Spleen (tissue), 11 donors: ENCODE results near the gene MAB21L1. TPM values are rescaled to one million over a fixed set of nuclear protein-coding genes. Genes with fewer than 3 reads are reported as not detected.

ENCODE experiments used
- DNase-seq: peaks from one replicate; pipeline ENCODE4 v3.0.0-alpha.2; 2020
- H3K27ac ChIP-seq, 8 donors: fragments of 200-600 bp; sonication (generic) in 7 of 8; 1 replicate in 4 of 8; 2 replicates in 4 of 8; pipeline versions ENCODE4 v1.5.0 to v1.8.0; 2016 to 2021; ENCODE audit warnings: inconsistent platforms in 4 of 8, mild to moderate bottlenecking in 4 of 8, moderate library complexity in 1 of 8
- H3K27me3 ChIP-seq, 7 donors: fragments of 200-600 bp; sonication (generic) in 6 of 7; replicated peaks in 1 of 7; 1 replicate in 4 of 7; 2 replicates in 3 of 7; pipeline versions ENCODE4 v1.5.0 to v1.8.0; 2016 to 2021; ENCODE audit warnings: inconsistent platforms in 3 of 7, mild to moderate bottlenecking in 1 of 7
- H3K36me3 ChIP-seq, 6 donors: fragments of 200-600 bp; sonication (generic) in 5 of 6; 1 replicate in 4 of 6; 2 replicates in 2 of 6; pipeline versions ENCODE4 v1.5.0 to v1.8.0; 2016 to 2021; ENCODE audit warnings: inconsistent platforms in 2 of 6
- H3K4me1 ChIP-seq, 6 donors: fragments of 200-600 bp; sonication (generic) in 5 of 6; 1 replicate in 3 of 6; 2 replicates in 3 of 6; pipeline versions ENCODE4 v1.5.0 to v1.8.0; 2016 to 2021; ENCODE audit warnings: inconsistent platforms in 3 of 6
- H3K4me3 ChIP-seq, 8 donors: fragments of 200-600 bp; sonication (generic) in 7 of 8; 1 replicate in 4 of 8; 2 replicates in 4 of 8; pipeline versions ENCODE4 v1.5.0 to v1.8.0; 2016 to 2021; ENCODE audit warnings: inconsistent platforms in 4 of 8, mild to moderate bottlenecking in 4 of 8, moderate library complexity in 2 of 8
- H3K9me3 ChIP-seq, 8 donors: fragments of 200-600 bp; sonication (generic) in 7 of 8; 1 replicate in 4 of 8; 2 replicates in 4 of 8; pipeline versions ENCODE4 v1.5.0 to v1.8.0; 2016 to 2021; ENCODE audit warnings: inconsistent platforms in 4 of 8
- CTCF ChIP-seq, 11 experiments: fragments of 200-600 bp in 7 of 11; fragments of 450-650 bp in 4 of 11; sonication (generic) in 4 of 11; IDR thresholded peaks in 8 of 11; conservative IDR thresholded peaks in 3 of 11; 1 replicate in 7 of 11; 2 replicates in 4 of 11; pipeline versions ENCODE4 v1.4.0 to v1.8.0; 2016 to 2021; ENCODE audit warnings: antibody characterized with exemption in 11 of 11, inconsistent platforms in 4 of 11, mild to moderate bottlenecking in 1 of 11
- POLR2A ChIP-seq, 3 donors: fragments of 450-650 bp; IDR thresholded peaks; one replicate each; pipeline ENCODE4 v1.5.1; 2017; ENCODE audit warnings: antibody characterized with exemption in 3 of 3, mild to moderate bottlenecking in 1 of 3
- POLR2AphosphoS5 ChIP-seq, 3 donors: sonication (generic); formaldehyde crosslinking; IDR thresholded peaks; one replicate each; pipeline ENCODE4 v1.5.1; 2017; ENCODE audit warnings: antibody characterized with exemption in 3 of 3
- WGBS, 5 donors: extraction: QIAGEN DNeasy Blood & Tissue Kit in 3 of 5; methylation state at CpG; one replicate each; pipeline versions ENCODE4 v1.1.5 to v1.1.7; 2013 to 2018; 5-methylcytosine and 5-hydroxymethylcytosine counted together
- intact Hi-C: fragments of 100-400 bp; cut with DNase I; formaldehyde crosslinking; loops from one replicate; pipeline ENCODE4 v1.15.0; 2023; ENCODE audit warnings: low total_unique reads
- polyA plus RNA-seq, 3 donors: library from polyadenylated mRNA; stranded (reverse); fragments of 200-250 nt; gene quantifications; one replicate each; pipeline ENCODE4 v1.2.1, GENCODE V29; 2013
- total RNA-seq, 7 donors: library from RNA; depleted of rRNA in 3 of 7; stranded (reverse); fragments of >200 nt in 3 of 7; fragmentation: NEBNext Ultra II Directional in 4 of 7; extraction: Animal tissue kit (Norgen Biotek cat#: 25700) in 4 of 7; gene quantifications; one replicate each; pipeline versions ENCODE4 v1.1.0 to v1.2.1, GENCODE V29; 2016 to 2021
- donor health status: healthy with polysubstance abuse.
- donor health status: DM: no; HTN: no; CAD: no; lungs with moderate emphysema.
- donor health status: DM: no; HTN: no; CAD: no.
- donor health status: Bipolar disorder and iron deficiency.
- donor health status: healthy.
- donor health status: DM: no; HTN: no; CAD: no.
- donor health status: DM: yes; HTN: yes; CAD: no.

MAB21L1 gene
- total and polyA plus RNA-seq, 10 donors: 0.03 to 1.5 (median 0.50) TPM

GRCh38 chr13:35455022-35455421, 21.5 kb downstream of the MAB21L1 start:
- Histone ChIP-seq H3K4me3 (no peak overlapping the region), H3K9me3 (no peaks in the 10 kb centered on the region), H3K36me3 (peaks cover 0 to 7% (median 0%) of the 10 kb centered on the region in 6 donors), H3K27ac (no peak overlapping the region), H3K27me3 (no peaks in the 10 kb centered on the region), H3K4me1 (no peaks in the 10 kb centered on the region)
- no peak for DNase-seq
- whole genome bisulfite sequencing, 5 donors: 74 to 87% (median 85%) methylated on average over 1 of the region's 1 CpG
- TF ChIP-seq POLR2A (IDR thresholded peaks at IDR 0.05) (no peak), CTCF (IDR thresholded peaks at IDR 0.05 in 8 of 11, conservative IDR thresholded peaks at IDR 0.05 in 3 of 11) (no peak), POLR2AphosphoS5 (IDR thresholded peaks at IDR 0.05) (no peak)
- intact Hi-C loops: no loop called here

GRCh38 chr13:35449821-35450220, 26.7 kb downstream of the MAB21L1 start:
- Histone ChIP-seq H3K9me3 (no peaks in the 10 kb centered on the region), H3K4me1 (no peaks in the 10 kb centered on the region), H3K36me3 (peaks cover 0 to 7% (median 0%) of the 10 kb centered on the region in 6 donors), H3K27ac (no peak overlapping the region), H3K4me3 (no peak overlapping the region), H3K27me3 (no peaks in the 10 kb centered on the region)
- intact Hi-C loops: no loop called here
- no peak for TF ChIP-seq POLR2A (IDR thresholded peaks at IDR 0.05)
- no peak for DNase-seq
- 89 to 97% (median 92%) methylated on average over 2 of the region's 2 CpGs for WGBS, 5 donors

GRCh38 chr13:35448465-35448864, 28.0 kb downstream of the MAB21L1 start:
- no peak for DNase-seq
- H3K36me3 ChIP-seq: peaks cover 0 to 7% (median 0%) of the 10 kb centered on the region in 6 donors
- intact Hi-C loops: no loop called here
- no peak overlapping the region for H3K27ac ChIP-seq
- whole genome bisulfite sequencing, 5 donors: 85 to 94% (median 90%) methylated on average over 1 of the region's 1 CpG
- H3K4me3 ChIP-seq: no peak overlapping the region
- no peaks in the 10 kb centered on the region for H3K9me3 ChIP-seq
- TF ChIP-seq CTCF (IDR thresholded peaks at IDR 0.05 in 8 of 11, conservative IDR thresholded peaks at IDR 0.05 in 3 of 11): no peak
- no peaks in the 10 kb centered on the region for H3K27me3 ChIP-seq
- no peaks in the 10 kb centered on the region for H3K4me1 ChIP-seq
